ENCODE results near the gene TMSB10. TPM values are rescaled to one million over a fixed set of nuclear protein-coding genes. Genes with fewer than 3 reads are reported as not detected.

Gene TMSB10
- total RNA-seq, 1 donor from 2014 or later: 5,953 TPM

GRCh38 chr2:84886791-84887190, 18.7 kb upstream of the TMSB10 start:
- no peak for DNase-seq (ENCODE audit: low read depth)
- no peaks in the 10 kb centered on the region for H3K27me3 ChIP-seq (ENCODE audit: control insufficient read depth, insufficient read depth, low read length)
- no peak for TF ChIP-seq CTCF (IDR thresholded peaks at IDR 0.05; ENCODE audit: insufficient read depth, low read length, poor library complexity, severe bottlenecking)

GRCh38 chr2:84888401-84889276, 16.8 kb upstream of the TMSB10 start:
- DNase-seq (ENCODE audit: low read depth): no peak
- Histone ChIP-seq H3K27me3 (ENCODE audit: control insufficient read depth, insufficient read depth, low read length) (no peaks in the 10 kb centered on the region), H3K4me3 (ENCODE audit: low read depth, low read length) (no peak overlapping the region), H3K36me3 (ENCODE audit: control insufficient read depth, insufficient read depth, low read length) (no peaks in the 10 kb centered on the region)
- TF ChIP-seq CTCF (IDR thresholded peaks at IDR 0.05; ENCODE audit: insufficient read depth, low read length, poor library complexity, severe bottlenecking): no peak

More at GRCh38 chr2:84886791-84887190, 18.7 kb upstream of the TMSB10 start:
- Histone ChIP-seq H3K4me3 (ENCODE audit: low read depth, low read length) (no peak overlapping the region), H3K36me3 (ENCODE audit: control insufficient read depth, insufficient read depth, low read length) (no peaks in the 10 kb centered on the region)

- H3K4me3 ChIP-seq (ENCODE audit: low read depth, low read length): no peak overlapping the region
- no peaks in the 10 kb centered on the region for H3K36me3 ChIP-seq (ENCODE audit: control insufficient read depth, insufficient read depth, low read length)
- no peak for TF ChIP-seq CTCF (IDR thresholded peaks at IDR 0.05; ENCODE audit: insufficient read depth, low read length, poor library complexity, severe bottlenecking)
- no peaks in the 10 kb centered on the region for H3K27me3 ChIP-seq (ENCODE audit: control insufficient read depth, insufficient read depth, low read length)
- DNase-seq (ENCODE audit: low read depth): no peak
Measured at GRCh38 chr2:84889332-84889731, 16.1 kb upstream of the TMSB10 start.

GRCh38 chr2:84891355-84892010, 14.0 kb upstream of the TMSB10 start:
- H3K36me3 ChIP-seq (ENCODE audit: control insufficient read depth, insufficient read depth, low read length): no peaks in the 10 kb centered on the region
- DNase-seq (ENCODE audit: low read depth): no peak
- no peaks in the 10 kb centered on the region for H3K27me3 ChIP-seq (ENCODE audit: control insufficient read depth, insufficient read depth, low read length)
- no peak for TF ChIP-seq CTCF (IDR thresholded peaks at IDR 0.05; ENCODE audit: insufficient read depth, low read length, poor library complexity, severe bottlenecking)
- no peak overlapping the region for H3K4me3 ChIP-seq (ENCODE audit: low read depth, low read length)

GRCh38 chr2:84894131-84894586, 11.3 kb upstream of the TMSB10 start:
- no peak overlapping the region for H3K4me3 ChIP-seq (ENCODE audit: low read depth, low read length)
- no peak for TF ChIP-seq CTCF (IDR thresholded peaks at IDR 0.05; ENCODE audit: insufficient read depth, low read length, poor library complexity, severe bottlenecking)
- DNase-seq (ENCODE audit: low read depth): no peak
- no peaks in the 10 kb centered on the region for H3K27me3 ChIP-seq (ENCODE audit: control insufficient read depth, insufficient read depth, low read length)
- H3K36me3 ChIP-seq (ENCODE audit: control insufficient read depth, insufficient read depth, low read length): no peaks in the 10 kb centered on the region
